ENCODE results near the gene ITGAE. TPM values are rescaled to one million over a fixed set of nuclear protein-coding genes. Genes with fewer than 3 reads are reported as not detected.

The ITGAE gene
- total and polyA plus RNA-seq, 2 experiments from 2014 or later: 11.7 to 44.9 TPM

GRCh38 chr17:3782751-3783150 is 18.2 kb downstream of the ITGAE start:
- peaks cover 3% of the 10 kb centered on the region; the same call in 1 of the 3 replicates for H3K9me3 Mint-ChIP-seq
- H3K4me3 Mint-ChIP-seq: no peak overlapping the region

More at GRCh38 chr17:3782751-3783150, 18.2 kb downstream of the ITGAE start:
- Histone ChIP-seq H3K4me2 (no peak overlapping the region), H3K4me1 (ENCODE audit: insufficient read depth) (no peaks in the 10 kb centered on the region), H3K27me3 (ENCODE audit: insufficient read depth) (no peaks in the 10 kb centered on the region), H2AFZ (no peak overlapping the region), H3K36me3 (ENCODE audit: insufficient read depth) (no peaks in the 10 kb centered on the region), H3F3A (replicated peaks; ENCODE audit: low read depth) (no peaks in the 10 kb centered on the region), H3K9me2 (ENCODE audit: insufficient read depth) (no peaks in the 10 kb centered on the region), H3K27ac (ENCODE audit: low read depth) (no peak overlapping the region), H3K4me3 (no peak overlapping the region), H3K79me2 (replicated peaks; ENCODE audit: insufficient read depth) (no peaks in the 10 kb centered on the region), H4K20me1 (replicated peaks; ENCODE audit: insufficient read depth) (no peaks in the 10 kb centered on the region)
- ATAC-seq (no peak), DNase-seq (ENCODE audit: low spot score) (no peak)
- no peak overlapping the region for H3K27ac Mint-ChIP-seq
- H3K4me1 Mint-ChIP-seq: no peaks in the 10 kb centered on the region
- H3K27me3 Mint-ChIP-seq (ENCODE audit: insufficient read depth, low read depth, poor library complexity): peaks cover 13% of the 10 kb centered on the region
- H3K36me3 Mint-ChIP-seq (ENCODE audit: low read depth): no peaks in the 10 kb centered on the region
- TF ChIP-seq REST (IDR thresholded peaks at IDR 0.05; ENCODE audit: unreplicated experiment): no peak
- no peak for TF ChIP-seq ZNF331 (CRISPR knock-in tag; IDR thresholded peaks at IDR 0.05; ENCODE audit: low read depth)
- TF ChIP-seq ETS1 (IDR thresholded peaks at IDR 0.05): no peak
- no peak for TF ChIP-seq JUNB (IDR thresholded peaks at IDR 0.05; ENCODE audit: unreplicated experiment)
- TF ChIP-seq, protein P1, sequence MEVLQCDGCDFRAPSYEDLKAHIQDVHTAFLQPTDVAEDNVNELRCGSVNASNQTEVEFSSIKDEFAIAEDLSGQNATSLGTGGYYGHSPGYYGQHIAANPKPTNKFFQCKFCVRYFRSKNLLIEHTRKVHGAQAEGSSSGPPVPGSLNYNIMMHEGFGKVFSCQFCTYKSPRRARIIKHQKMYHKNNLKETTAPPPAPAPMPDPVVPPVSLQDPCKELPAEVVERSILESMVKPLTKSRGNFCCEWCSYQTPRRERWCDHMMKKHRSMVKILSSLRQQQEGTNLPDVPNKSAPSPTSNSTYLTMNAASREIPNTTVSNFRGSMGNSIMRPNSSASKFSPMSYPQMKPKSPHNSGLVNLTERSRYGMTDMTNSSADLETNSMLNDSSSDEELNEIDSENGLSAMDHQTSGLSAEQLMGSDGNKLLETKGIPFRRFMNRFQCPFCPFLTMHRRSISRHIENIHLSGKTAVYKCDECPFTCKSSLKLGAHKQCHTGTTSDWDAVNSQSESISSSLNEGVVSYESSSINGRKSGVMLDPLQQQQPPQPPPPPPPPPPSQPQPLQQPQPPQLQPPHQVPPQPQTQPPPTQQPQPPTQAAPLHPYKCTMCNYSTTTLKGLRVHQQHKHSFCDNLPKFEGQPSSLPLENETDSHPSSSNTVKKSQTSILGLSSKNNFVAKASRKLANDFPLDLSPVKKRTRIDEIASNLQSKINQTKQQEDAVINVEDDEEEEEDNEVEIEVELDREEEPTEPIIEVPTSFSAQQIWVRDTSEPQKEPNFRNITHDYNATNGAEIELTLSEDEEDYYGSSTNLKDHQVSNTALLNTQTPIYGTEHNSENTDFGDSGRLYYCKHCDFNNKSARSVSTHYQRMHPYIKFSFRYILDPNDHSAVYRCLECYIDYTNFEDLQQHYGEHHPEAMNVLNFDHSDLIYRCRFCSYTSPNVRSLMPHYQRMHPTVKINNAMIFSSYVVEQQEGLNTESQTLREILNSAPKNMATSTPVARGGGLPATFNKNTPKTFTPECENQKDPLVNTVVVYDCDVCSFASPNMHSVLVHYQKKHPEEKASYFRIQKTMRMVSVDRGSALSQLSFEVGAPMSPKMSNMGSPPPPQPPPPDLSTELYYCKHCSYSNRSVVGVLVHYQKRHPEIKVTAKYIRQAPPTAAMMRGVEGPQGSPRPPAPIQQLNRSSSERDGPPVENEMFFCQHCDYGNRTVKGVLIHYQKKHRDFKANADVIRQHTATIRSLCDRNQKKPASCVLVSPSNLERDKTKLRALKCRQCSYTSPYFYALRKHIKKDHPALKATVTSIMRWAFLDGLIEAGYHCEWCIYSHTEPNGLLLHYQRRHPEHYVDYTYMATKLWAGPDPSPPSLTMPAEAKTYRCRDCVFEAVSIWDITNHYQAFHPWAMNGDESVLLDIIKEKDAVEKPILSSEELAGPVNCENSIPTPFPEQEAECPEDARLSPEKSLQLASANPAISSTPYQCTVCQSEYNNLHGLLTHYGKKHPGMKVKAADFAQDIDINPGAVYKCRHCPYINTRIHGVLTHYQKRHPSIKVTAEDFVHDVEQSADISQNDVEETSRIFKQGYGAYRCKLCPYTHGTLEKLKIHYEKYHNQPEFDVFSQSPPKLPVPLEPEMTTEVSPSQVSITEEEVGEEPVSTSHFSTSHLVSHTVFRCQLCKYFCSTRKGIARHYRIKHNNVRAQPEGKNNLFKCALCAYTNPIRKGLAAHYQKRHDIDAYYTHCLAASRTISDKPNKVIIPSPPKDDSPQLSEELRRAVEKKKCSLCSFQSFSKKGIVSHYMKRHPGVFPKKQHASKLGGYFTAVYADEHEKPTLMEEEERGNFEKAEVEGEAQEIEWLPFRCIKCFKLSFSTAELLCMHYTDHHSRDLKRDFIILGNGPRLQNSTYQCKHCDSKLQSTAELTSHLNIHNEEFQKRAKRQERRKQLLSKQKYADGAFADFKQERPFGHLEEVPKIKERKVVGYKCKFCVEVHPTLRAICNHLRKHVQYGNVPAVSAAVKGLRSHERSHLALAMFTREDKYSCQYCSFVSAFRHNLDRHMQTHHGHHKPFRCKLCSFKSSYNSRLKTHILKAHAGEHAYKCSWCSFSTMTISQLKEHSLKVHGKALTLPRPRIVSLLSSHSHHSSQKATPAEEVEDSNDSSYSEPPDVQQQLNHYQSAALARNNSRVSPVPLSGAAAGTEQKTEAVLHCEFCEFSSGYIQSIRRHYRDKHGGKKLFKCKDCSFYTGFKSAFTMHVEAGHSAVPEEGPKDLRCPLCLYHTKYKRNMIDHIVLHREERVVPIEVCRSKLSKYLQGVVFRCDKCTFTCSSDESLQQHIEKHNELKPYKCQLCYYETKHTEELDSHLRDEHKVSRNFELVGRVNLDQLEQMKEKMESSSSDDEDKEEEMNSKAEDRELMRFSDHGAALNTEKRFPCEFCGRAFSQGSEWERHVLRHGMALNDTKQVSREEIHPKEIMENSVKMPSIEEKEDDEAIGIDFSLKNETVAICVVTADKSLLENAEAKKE (CRISPR knock-in tag; IDR thresholded peaks at IDR 0.05): no peak
- TF ChIP-seq EZH2phosphoT487 (IDR thresholded peaks at IDR 0.05; ENCODE audit: unreplicated experiment): no peak
- no peak for TF ChIP-seq STAT1 (IDR thresholded peaks at IDR 0.05; ENCODE audit: unreplicated experiment)
- TF ChIP-seq POLR2AphosphoS5 (IDR thresholded peaks at IDR 0.05; ENCODE audit: low read depth): no peak
- no peak for TF ChIP-seq EZH2 (IDR thresholded peaks at IDR 0.05; ENCODE audit: low read depth, unreplicated experiment)
- TF ChIP-seq, protein P2, sequence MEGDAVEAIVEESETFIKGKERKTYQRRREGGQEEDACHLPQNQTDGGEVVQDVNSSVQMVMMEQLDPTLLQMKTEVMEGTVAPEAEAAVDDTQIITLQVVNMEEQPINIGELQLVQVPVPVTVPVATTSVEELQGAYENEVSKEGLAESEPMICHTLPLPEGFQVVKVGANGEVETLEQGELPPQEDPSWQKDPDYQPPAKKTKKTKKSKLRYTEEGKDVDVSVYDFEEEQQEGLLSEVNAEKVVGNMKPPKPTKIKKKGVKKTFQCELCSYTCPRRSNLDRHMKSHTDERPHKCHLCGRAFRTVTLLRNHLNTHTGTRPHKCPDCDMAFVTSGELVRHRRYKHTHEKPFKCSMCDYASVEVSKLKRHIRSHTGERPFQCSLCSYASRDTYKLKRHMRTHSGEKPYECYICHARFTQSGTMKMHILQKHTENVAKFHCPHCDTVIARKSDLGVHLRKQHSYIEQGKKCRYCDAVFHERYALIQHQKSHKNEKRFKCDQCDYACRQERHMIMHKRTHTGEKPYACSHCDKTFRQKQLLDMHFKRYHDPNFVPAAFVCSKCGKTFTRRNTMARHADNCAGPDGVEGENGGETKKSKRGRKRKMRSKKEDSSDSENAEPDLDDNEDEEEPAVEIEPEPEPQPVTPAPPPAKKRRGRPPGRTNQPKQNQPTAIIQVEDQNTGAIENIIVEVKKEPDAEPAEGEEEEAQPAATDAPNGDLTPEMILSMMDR (conservative IDR thresholded peaks at IDR 0.05; ENCODE audit: low read depth in 2 of 2): no peak
- no peak for TF ChIP-seq NANOG (IDR thresholded peaks at IDR 0.05; ENCODE audit: borderline replicate concordance)

Data from GM23338 (cell line).